Measurements from ENCODE around the gene TANC1. TPM values are rescaled to one million over a fixed set of nuclear protein-coding genes. Genes with fewer than 3 reads are reported as not detected.

The TANC1 gene
- total and polyA plus RNA-seq, 2 experiments from 2014 or later, result 22.1 to 34.8 TPM

DNA sequence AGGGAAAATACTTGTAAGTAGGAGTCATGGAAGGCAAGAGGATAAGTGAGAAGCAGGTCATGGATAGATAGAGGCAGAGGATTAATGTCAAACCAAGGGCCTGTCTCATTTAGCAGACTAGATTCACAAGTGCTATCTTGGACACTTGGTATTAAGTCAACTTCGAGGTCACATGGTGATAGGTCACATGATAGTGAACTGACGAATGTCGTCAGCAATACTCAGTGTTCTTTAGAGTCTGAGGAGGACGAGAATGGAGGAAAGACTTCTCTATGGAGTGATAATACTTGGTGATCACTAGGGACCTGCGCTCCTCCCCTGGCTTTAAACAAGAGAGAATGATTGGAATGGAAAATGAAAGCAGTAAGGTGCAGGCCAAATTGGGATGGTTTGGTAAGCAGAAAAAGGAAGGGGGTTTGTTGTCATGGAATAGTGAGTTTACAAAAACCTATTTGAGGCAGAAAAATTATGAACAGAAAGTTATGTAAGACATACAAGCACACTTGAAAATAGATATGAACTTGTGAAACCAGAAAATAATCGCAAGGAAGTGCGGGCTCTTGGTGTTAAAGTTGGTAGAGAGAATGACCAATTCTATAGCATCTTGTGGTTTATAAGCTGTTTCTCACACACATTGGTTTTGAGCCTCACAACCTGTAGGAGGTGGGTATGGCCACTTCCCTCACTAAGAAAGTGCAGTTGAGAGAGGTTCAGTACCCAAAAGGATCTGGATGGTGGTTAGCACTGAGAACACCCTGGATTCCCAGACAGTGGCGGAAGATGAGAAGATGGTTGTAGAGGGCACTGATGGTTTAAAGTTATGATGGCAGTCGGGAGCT is 176.6 kb downstream of the TANC1 start:
- Histone ChIP-seq H3K36me3 (no peaks in the 10 kb centered on the region), H3K27me3 (no peaks in the 10 kb centered on the region), H3K9me3 (ENCODE audit: low read depth) (no peaks in the 10 kb centered on the region), H3K4me1 (ENCODE audit: low read depth) (peaks cover 8% of the 10 kb centered on the region), H3K4me3 (no peak overlapping the region), H3K27ac (no peak overlapping the region)
- TF ChIP-seq CTCF (IDR thresholded peaks at IDR 0.05; ENCODE audit: low read depth, low read length), result no peak
- DNase-seq (ENCODE audit: low read depth in 1 of 2, low spot score in 1 of 2), result no peak

GRCh38 chr2:159145745-159146354 is 177.4 kb downstream of the TANC1 start:
- Histone ChIP-seq H3K36me3 (peaks cover 2% of the 10 kb centered on the region), H3K4me3 (no peak overlapping the region), H3K9me3 (ENCODE audit: low read depth) (no peaks in the 10 kb centered on the region), H3K4me1 (ENCODE audit: low read depth) (peaks cover 8% of the 10 kb centered on the region), H3K27me3 (no peaks in the 10 kb centered on the region), H3K27ac (no peak overlapping the region)
- DNase-seq (ENCODE audit: low read depth in 1 of 2, low spot score in 1 of 2), result no peak
- TF ChIP-seq CTCF (IDR thresholded peaks at IDR 0.05; ENCODE audit: low read depth, low read length), result no peak

DNA sequence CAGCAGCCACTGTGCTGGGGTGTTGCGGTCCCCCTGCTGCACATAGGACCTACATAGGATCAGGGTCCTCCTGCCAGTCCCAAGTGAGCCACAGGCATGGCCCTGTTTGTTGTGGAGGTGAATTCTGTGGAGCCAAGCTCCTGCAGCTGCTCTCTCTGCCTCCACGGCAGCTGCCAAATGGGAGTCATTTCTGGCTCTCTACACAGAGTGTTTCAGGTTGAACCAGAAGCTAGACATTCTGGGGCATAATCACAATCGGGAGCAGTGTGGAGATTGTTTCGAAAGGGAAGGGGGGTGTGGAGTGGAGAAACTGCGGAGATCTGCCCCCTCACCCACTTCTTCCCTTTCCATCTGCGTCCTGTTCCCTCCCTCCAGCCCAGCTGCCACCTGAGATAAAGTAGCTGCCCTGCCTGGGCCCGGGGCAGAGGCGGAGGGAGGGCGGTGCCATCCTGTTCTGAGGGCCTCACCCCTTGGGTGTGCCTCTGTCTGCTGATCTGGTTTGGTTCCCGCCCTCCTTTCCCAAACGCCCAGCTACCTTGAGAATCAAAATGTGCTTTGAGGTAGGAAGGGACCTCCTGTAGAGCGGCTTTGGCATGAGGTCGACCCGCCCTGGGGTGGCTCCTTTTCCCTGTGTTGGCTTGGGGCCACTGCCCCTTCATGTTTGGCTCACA is 178.7 kb downstream of the TANC1 start:
- no peaks in the 10 kb centered on the region for H3K27me3 ChIP-seq
- peaks cover 8% of the 10 kb centered on the region for H3K4me1 ChIP-seq (ENCODE audit: low read depth)
- H3K27ac ChIP-seq, result no peak overlapping the region
- H3K36me3 ChIP-seq, result peaks cover 8% of the 10 kb centered on the region
- TF ChIP-seq CTCF (IDR thresholded peaks at IDR 0.05; ENCODE audit: low read depth, low read length), result no peak
- peak in 1 of 2 donors; percentile 38 for DNase-seq (ENCODE audit: low read depth in 1 of 2, low spot score in 1 of 2)
- no peaks in the 10 kb centered on the region for H3K9me3 ChIP-seq (ENCODE audit: low read depth)
- no peak overlapping the region for H3K4me3 ChIP-seq

DNA sequence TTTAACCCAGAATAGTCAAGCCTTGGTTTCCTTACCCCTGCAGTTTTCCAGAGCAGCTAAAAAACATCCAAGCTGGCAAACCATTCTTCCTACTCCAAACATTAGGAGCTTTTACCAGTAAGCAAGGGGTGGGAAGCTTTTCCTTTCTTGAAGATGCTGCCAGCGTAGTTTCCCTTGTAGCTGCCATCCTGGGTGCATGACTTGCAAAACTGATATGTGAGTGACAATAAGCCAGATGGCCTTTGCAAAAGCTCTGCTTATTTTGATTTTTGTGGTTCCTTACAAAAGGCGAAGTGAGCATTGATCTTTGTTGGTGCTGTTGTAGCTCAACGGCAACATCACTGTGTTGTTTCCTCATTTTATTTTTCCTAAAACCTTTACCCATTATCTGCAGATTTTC is 179.2 kb downstream of the TANC1 start:
- no peak for DNase-seq (ENCODE audit: low read depth in 1 of 2, low spot score in 1 of 2)
- H3K36me3 ChIP-seq, result peaks cover 8% of the 10 kb centered on the region
- H3K27me3 ChIP-seq, result no peaks in the 10 kb centered on the region
- H3K27ac ChIP-seq, result no peak overlapping the region
- no peak for TF ChIP-seq CTCF (IDR thresholded peaks at IDR 0.05; ENCODE audit: low read depth, low read length)
- H3K4me1 ChIP-seq (ENCODE audit: low read depth), result peaks cover 8% of the 10 kb centered on the region
- no peaks in the 10 kb centered on the region for H3K9me3 ChIP-seq (ENCODE audit: low read depth)
- no peak overlapping the region for H3K4me3 ChIP-seq

- TF ChIP-seq CTCF (IDR thresholded peaks at IDR 0.05; ENCODE audit: low read depth, low read length), result peak; percentile 8
These were observed 180.5 kb downstream of the TANC1 start for GRCh38 chr2:159148901-159149300.

More at GRCh38 chr2:159148901-159149300, 180.5 kb downstream of the TANC1 start:
- no peaks in the 10 kb centered on the region for H3K27me3 ChIP-seq
- peaks cover 8% of the 10 kb centered on the region for H3K36me3 ChIP-seq
- no peaks in the 10 kb centered on the region for H3K9me3 ChIP-seq (ENCODE audit: low read depth)
- H3K4me3 ChIP-seq, result no peak overlapping the region
- peaks cover 8% of the 10 kb centered on the region for H3K4me1 ChIP-seq (ENCODE audit: low read depth)
- DNase-seq (ENCODE audit: low read depth in 1 of 2, low spot score in 1 of 2), result peak in 1 of 2 donors; percentile 38
- H3K27ac ChIP-seq, result no peak overlapping the region
